CD1c-positive myeloid dendritic cell (primary cell): ENCODE data around the gene GLUL.

Experiments
- DNase-seq: peaks from one replicate; pipeline ENCODE4 v3.0.0-alpha.2; 2016; ENCODE audit errors: extremely low spot score

The GLUL gene

DNA sequence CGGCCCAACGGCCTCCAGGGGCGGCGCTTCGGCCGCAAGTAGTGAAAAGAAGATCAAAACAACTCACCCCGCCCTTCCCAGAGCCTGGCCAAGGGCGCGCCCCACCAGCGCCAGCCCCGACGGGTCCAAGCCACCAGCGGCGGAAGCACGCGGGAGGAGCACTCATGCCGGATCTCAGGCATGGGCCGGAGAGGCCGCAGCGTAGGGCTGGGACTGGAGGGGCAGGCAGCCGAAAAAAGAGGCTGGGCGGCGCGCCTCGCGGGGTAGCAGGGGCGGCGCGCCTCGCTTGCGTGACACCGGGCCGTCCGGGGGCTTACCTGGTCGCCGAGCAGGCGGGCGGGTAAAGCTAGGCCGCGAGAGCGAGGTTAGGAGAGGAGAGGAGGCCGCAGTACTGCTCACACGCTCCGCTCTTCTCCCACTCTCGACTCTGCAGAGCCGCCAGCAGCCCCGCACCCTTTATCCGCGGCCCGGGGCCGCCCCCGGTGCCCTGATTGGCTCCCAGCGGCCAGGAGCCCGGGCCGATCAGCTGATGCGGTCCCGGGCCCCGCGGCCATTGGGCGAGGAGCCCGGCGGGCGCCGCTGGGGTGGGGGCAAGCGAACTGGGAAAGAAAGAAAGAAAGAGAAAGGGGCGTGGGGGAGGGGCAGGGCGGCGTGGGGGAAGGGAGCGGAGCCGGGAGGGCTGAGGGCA lies at the start of gene GLUL:
Gene GLUL, minus strand, starts transcription at position 429 of the 688 bp plus-strand sequence. CDS start 3,053 bp downstream, outside the sequence.
- DNase-seq, result peak; percentile 90

DNA sequence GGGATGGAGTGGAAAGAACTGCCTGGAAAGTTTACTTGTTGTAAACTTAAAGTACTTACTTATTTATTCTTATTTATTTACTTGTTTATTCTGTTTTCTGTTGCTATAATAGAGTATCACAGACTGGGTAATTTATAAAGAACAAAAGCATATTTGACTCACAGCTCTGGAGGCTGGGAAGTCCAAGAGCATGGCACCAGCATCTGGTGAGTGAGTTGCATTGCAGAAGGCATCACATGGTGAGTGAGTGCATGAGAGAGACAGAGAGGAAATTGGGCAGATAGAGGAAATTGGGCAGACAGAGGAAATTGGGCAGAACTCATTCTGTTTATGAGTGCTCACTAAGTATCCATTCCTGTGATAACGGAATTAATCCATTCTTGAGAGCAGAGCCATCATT lies 46.7 kb upstream of the GLUL start:
- DNase-seq, result no peak

DNA sequence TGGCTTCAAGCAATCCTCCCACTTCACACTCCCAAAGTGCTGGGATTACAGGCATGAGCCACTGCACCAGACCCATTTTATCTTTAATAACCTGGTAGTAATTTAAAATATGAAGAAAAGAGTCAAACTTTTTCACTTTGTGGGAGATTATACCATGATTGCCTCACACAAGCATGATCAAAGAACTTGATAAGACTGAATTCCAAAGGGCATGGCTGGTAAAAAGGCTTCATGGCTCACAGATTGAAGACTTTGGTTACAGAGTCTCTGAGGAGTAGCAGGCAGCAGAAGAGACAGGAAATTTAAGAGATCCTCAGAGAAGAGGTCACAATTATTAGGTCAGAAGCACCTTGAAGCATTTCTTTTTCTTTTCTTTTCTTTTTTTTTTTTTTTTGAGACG lies 42.0 kb upstream of the GLUL start:
- DNase-seq, result no peak

DNA sequence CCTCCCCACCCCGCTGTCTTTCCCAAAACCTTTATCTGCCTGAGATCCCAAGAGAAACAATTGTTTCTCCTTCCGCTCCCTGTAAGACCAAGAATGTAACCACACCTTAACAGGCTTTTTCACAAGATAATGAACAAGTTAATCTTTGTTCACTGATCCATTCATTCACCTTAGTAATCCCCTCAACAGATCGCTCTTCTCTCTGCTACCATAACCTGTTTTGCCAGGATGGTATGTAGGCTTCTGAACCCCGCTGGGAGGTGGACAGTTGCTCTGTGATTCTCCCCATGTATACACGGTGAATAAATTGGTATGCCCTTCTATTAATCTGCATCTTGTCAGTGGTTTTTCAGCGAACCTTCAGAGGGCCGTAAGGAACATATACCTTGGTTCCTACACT lies 39.7 kb upstream of the GLUL start:
- no peak for DNase-seq

DNA sequence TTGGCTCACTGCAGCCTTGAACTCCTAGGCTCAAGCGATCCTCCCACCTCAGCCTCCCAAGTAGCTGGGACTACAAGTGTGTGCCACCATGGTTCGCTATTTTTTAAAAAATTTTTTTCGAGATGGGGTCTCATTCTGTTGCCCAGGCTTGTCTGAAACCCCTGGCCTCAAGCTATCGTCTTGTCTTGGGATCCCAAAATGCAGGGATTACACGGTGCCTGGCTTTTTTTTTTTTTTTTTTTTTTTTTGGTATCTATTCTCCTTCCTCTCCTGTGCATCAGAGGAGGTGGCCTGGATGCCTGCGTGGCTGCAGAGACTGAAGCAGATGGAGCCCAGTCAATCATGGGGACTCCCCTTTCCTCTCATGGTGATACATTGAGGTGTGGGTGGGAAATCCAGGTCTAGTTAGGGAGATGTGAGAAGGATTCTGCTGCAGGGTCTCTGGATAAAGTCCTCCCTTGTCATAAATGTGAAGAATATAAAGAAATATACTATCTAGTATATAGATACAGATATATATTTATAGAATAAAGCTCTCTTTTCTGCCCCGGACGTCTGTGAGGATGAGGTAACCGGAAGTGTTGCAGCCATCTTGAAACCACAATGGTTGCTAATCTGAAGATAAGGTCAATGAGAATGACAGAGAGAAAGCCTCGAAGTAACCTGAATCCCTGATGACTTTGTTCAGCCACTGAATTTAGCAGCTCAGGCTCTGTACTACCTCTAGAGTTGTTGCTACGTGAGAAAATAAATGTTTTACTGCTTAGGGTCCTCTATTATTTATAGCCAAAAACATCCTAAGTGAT lies 38.9 kb upstream of the GLUL start:
- peak; percentile 33 for DNase-seq

DNA sequence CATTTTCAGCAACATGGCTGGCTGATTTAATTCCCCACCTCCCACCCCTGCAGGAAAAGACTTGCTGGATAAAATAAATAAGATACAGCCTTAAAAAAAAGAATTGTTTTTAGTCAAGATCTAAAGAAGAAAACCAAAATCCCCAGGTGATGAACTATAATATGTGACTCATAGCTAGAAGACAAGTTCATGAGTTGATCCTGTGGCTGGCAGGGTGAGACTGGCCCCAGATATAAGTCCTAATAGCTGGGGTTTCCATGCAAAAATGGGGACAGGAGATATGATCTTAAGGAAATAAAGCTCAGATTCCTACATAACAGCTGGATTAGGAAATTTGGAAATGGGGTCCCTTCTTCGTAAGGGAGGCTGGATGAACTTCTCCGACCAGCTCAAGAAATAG lies 36.5 kb upstream of the GLUL start:
- no peak for DNase-seq

DNA sequence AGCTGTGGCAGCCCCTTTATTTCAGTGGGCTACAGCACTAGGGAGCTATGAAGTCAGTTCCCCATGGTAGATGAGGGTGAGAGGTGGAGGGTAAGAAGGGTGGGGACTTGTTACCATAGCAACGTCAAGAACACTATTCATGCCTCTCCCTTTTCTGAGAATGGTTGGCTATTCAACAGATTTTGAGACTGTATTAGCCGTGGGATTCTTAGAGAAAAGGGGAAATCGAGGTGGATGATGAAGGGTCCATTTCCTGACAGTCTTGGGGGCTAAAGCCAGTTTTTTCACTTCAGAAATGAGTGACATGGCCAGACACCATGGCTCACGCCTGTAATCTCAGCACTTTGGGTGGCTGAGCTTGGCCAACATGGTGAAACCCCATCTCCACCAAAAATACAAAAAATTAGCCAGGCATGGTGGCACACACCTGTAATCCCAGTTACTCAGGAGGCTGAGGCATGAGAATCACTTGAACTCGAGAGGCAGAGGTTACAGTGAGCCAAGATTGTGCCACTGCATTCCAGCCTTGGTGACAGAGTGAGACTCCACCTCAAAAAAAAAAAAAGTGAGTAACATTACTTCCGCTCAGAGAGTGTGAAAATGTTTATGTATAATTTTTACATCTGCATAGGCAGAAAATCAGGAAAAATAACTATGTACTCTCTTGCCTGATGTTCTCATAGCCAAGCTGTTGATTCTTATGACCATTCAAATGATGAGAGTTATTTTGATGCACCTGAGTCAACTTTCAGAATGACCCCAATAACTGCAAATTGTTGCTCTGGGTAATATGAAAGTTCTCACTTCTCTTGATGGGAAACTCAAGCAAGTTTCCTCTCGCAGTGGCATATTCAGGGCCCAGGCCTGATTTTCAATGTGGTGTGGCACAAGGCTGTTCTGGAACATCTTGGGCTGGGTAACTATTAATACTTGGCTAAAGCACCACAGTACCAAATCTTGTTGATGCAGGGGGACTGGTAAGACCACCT lies 35.1 kb upstream of the GLUL start:
- DNase-seq, result no peak

DNA sequence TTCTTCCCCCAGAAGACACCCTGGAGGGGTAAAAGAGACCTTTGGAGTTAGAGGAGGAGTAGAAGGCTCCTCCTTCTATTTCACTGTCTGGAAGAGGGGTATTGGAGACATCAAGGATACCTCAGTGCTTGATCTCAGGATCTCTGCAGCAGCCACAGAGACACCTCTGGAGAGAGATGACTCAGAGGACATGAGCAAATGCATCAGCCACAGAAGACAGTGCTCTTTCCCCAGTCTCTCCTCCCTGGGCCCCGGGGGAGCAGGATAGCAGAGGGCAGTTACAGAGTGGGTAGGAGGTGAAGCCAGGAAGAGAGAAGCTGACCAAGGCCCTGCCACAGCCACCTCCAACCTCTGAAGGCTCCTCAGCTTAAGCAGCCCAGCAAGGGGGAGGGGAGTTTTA lies 24.2 kb upstream of the GLUL start:
- no peak for DNase-seq

DNA sequence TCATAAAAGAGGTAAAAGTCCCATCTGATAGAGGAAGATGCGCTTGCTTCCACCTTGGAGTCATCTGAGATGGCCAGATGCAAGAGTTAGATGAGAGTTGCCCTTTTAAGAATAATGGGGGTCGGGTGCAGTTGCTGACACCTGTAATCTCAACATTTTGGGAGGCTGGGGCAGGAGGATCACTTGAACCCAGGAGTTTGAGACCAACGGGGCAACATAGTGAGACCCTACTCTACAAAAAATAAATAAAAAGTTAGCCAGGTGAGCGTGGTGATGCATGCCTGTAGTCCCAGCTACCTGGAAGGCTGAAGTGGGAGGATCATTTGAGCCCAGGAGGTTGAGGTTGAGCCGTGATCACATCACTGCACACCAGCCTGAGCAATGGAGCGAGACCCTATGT lies 22.4 kb upstream of the GLUL start:
- no peak for DNase-seq

DNA sequence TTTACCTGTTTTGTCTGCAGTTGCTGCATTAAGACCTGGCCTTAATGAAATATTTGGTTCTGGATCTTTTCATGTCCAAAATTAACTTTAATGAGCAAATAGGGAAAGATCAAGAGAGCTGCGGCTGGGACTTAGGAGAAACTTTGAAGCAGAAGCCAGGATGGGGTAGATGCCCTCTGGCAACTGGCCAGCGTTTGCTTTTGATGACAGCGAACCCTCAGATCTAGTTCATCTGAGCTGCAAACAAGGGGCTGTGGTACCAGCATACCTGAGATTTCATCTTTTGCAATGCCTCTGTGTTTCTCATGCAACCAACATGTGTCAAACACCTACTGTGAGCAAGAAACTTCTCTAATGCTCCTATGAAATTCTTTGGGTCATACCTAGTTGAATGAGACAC lies 21.9 kb upstream of the GLUL start:
- DNase-seq, result no peak

DNA sequence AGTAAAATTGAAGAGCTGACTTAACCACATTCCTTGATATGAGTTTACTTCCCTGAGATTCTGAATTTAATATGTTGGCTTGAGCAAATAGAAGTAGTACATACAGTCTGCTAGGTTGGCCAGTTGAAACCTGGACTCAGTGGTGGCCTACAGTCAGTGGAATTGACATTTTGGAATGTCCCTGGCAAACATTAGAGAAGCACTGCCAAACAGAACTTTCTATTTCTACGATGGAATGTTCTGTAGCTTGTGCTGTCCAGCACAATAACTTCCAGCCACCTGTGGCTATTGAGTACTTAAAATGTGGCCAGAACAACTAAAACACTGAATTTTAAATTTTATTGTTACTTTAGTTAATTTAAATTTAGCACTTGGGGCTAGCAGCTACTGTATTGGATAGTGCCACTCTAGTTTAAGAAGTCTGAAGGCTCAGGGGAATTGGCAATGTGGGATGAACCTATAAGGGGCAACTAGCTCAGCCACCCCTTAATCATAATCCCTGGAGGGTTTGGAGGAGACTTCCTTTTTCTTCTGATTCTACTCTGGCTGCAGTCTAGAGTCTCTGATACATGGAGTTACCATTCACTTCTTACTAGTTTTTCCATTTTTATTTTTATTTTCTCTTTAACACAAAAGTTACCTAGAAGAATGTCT lies 19.2 kb upstream of the GLUL start:
- DNase-seq, result no peak

DNA sequence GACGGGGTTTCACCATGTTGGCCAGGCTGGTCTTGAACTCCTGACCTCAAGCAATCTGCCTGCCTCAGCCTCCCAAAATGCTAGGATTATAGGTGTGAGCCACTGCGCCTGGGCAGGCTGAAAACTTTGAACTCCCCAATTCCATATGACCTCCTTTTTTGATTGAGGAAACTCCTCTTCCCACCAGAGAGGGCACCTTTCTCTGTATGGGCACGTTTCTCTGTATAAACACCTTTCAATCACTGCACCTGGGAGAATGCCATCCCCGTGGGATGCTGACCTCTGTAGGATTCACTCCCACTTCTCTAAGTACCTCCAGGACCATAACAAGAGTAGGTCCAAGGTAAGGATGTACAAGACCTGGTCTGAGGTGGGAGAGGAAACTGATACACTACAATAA lies 18.5 kb upstream of the GLUL start:
- DNase-seq, result no peak

DNA sequence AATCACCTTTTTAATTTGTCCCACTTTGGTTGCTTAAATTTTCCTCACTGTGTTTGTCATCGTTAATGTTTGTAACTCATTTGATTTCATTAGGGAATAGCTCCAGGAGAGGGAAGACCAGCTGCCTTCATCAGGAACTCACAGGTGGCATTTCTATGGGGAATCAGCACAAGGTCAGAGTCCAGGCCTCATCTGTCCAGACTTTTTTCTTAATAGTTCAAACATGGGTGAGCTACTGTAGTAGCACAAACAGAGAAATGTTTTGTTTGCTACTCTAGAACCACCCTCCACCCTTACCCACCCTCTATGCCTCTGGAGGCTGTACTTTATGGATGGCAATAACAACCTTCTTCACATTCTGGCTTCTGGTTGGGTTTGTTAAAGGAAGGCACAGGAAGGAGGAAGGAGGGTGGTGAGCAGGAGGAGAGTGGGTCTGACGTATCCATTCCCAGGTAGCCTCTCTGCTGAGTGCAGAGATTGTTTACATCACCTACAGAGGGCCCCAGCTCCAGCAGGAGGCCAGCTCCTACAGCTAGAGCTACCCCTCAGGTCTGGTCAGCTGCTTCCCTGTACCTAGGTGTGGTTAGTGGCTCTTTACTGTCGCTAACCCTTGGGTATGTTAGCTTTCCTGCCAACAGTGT lies 17.0 kb upstream of the GLUL start:
- DNase-seq, result no peak

DNA sequence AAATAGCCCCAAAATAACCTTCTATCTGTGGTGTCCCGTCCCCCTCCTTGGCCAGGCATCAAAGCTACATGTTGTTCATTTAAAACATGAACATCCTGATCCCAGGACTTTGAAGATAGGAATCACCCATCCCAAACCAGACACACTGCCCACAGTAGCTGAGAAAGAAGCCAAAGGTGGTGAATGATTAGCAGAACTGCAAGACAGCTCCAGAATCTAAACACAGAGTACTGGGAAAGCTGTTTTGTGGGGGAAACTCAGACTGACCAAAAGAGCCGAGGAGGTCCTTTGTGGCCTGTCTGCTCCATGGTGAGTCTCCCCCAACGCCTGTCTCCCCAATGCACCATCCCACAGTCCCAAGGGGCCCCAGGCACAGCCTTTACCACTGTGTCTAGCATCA lies 16.1 kb upstream of the GLUL start:
- no peak for DNase-seq

DNA sequence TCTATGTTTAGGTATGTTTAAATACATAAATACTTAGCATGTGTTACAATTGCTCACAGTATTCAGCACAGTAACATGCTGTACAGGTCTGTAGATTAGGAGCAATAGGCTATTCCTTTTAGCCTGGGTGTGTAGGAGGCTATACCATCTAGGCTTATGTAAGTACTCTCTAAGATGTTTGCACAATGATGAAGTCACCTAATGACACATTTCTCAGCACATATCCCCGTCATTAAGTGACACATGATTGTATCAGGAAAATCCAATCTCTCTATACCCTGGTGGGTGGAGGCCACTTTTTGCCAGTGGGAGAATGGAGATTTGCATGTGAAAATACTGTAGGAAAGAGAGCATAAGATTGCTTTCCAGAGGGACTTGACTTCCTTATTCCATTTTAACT lies 14.4 kb upstream of the GLUL start:
- peak; percentile 33 for DNase-seq

DNA sequence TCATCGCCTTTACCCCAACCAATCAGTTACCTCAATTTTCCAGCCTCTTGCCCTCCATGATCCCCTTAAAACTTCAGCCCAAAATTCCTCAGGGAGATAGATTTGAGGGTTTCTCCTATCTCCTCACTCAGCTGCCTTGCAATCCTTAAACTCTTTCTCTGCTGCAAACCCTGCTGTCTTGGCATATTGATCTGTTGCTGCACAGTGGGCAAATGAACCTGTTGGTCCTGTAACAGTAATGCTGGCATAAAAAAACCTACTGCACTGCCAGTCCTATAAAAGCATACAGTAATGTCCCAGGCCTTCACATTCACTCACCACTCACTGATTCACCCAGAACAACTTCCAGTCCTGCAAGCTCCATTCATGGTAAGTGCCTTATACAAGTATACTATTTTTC lies 14.0 kb upstream of the GLUL start:
- no peak for DNase-seq

DNA sequence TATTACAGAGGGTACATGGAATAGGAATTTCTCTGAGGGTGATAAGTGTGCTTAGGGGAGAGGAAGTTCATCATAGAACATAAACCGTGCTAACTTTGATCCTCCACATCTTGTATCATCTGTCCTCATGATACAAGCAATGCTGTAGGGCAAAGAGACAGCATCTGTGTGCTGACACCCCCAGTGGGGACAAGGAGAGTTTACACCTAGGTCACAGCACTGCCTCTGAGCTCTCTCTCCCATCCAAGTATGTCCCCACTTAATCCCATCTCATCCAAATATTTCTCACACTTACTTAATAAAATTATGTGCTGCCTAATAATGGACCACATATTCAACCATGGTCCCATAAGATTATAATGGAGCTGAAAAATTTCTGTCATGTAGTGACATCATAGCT lies 13.2 kb upstream of the GLUL start:
- no peak for DNase-seq

DNA sequence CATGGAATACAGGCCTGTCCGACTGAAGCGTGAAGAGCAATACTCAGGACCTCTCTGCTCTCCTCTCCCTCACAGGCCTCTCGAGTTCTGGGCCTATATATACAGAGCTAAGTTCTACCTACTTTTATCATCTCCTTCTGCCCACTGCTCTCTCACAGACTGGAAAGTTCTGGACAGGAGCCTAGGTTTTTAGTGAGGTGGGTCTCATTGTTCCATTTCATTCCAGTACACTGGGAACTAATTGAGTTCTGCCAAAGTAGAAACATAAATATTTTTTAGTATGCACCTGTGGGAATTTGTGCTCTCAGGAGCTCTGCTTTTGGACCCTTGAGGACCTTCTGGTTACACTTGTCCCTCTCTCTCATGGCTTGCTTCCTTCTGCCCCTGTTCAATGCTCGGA lies 9.0 kb upstream of the GLUL start, which contains the start of gene TEDDM1:
Gene TEDDM1, minus strand, starts transcription at position 101 of the 400 bp plus-strand sequence. CDS start 182 bp downstream, outside the sequence.
- no peak for DNase-seq

DNA sequence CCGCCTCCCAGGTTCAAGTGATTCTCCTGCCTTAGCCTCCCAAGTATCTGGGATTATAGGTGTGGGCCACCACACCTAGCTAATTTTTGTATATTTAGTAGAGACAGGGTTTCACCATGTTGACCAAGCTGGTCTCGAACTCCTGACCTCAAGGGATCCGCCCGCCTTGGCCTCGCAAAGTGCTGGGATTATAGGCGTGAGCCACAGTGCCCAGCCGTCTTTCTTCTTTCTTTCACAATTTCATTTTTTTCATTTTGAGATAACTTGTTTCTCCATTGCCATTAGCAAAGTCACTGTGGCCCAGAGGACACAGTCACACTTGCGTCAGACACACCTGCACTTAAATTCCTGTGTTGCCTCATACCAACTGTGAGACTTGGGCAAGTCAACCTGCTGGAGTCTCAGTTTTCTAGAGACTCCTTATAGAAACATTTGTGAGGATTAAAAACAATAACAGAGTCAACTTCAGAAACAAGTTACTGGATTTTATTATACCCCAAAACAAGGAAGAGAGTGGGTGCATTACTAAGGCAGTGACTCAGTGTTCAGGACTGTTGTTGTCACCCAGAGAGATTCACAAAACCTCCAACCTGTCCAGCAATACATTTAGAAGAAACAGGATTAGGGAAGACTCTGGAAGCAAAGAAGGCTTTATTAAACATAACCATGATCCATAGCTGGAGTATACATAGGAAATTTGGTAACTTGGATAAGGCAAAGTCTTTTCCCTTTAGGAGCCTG lies 6.2 kb upstream of the GLUL start:
- peak; percentile 9 for DNase-seq

DNA sequence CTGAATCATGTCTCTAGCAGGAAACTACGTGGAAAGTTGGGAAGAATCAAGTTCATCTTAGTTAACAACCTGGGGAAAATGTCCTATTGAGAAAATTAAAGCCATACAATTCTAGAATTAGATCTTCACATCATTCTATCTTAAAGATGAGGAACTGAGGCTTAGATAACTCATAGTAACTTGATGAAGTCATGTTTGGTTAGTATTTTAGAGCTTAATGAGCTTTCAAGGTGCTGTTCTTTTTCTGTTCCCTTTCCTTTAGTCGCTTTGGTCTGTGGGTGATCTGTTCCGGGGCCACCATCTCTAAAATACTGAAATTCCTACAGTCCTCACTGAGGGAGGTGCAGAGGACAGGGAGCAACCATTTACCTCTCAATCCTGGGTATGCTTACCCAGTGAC lies 4.3 kb upstream of the GLUL start:
- peak; percentile 42 for DNase-seq
